OCI-LY3 (cell line): ENCODE data around the gene ARHGAP42.

ENCODE experiments used
- H2AFZ ChIP-seq: fragments of 200-600, 300-600 bp; shearing (Covaris generic); 2 replicates; pipeline ENCODE4 v1.6.0; 2014; ENCODE audit warnings: antibody characterized with exemption, low read depth, low read length
- H3K27ac ChIP-seq: fragments of 200-600, 300-600 bp; sonication (generic); 2 replicates; pipeline ENCODE4 v1.5.1; 2014; ENCODE audit warnings: mild to moderate bottlenecking, low read length, moderate library complexity, mixed read lengths
- H3K27me3 ChIP-seq: fragments of 200-600, 300-600 bp; sonication (generic); 2 replicates; pipeline ENCODE4 v1.6.1; 2014; ENCODE audit warnings: low read depth, low read length, mixed read lengths
- H3K36me3 ChIP-seq: fragments of 200-600, 300-600 bp; sonication (generic); replicated peaks from 2 replicates; pipeline ENCODE3; 2014; ENCODE audit warnings: low read depth, low read length, mixed read lengths
- H3K4me1 ChIP-seq: fragments of 300-600, 200-600 bp; sonication (generic); 2 replicates; pipeline ENCODE4 v1.6.1; 2014; ENCODE audit warnings: low read length, mixed read lengths
- H3K4me2 ChIP-seq: fragments of 200-600, 300-600 bp; sonication (generic); 2 replicates; pipeline ENCODE4 v1.6.1; 2014; ENCODE audit warnings: low read length, mixed read lengths
- H3K4me3 ChIP-seq: fragments of 300-600, 200-600 bp; sonication (generic); 2 replicates; pipeline ENCODE4 v1.5.1; 2014; ENCODE audit warnings: antibody characterized with exemption, mild to moderate bottlenecking, low read length, moderate library complexity
- H3K79me2 ChIP-seq: fragments of 300-600, 200-600 bp; shearing (Covaris generic); 2 replicates; pipeline ENCODE4 v1.6.1; 2014; ENCODE audit warnings: mild to moderate bottlenecking, low read length, mixed read lengths
- H3K9ac ChIP-seq: fragments of 300-600, 200-600 bp; shearing (Covaris generic); 2 replicates; pipeline ENCODE4 v1.6.0; 2014; ENCODE audit warnings: mild to moderate bottlenecking, low read length, moderate library complexity
- H3K9me3 ChIP-seq: fragments of 200-600, 300-600 bp; shearing (Covaris generic); 2 replicates; pipeline ENCODE4 v1.6.1; 2014; ENCODE audit warnings: low read length, mixed read lengths; ENCODE audit not compliant: insufficient read depth
- H4K20me1 ChIP-seq: fragments of 200-600, 300-600 bp; sonication (generic); 2 replicates; pipeline ENCODE4 v1.6.1; 2016; ENCODE audit warnings: low read length, mixed read lengths; ENCODE audit not compliant: insufficient read depth
- CTCF ChIP-seq: fragments of 200-600, 300-600 bp; sonication (generic); IDR thresholded peaks from 2 replicates; pipeline ENCODE4 v1.5.1; 2014; ENCODE audit warnings: antibody characterized with exemption, low read length, low read depth
- EZH2phosphoT487 ChIP-seq: fragments of 200-600 bp; shearing (Covaris generic); IDR thresholded peaks from 2 replicates; pipeline ENCODE4 v1.6.1; 2018; ENCODE audit warnings: antibody characterized with exemption, mixed run types, low read depth

ARHGAP42 gene

DNA sequence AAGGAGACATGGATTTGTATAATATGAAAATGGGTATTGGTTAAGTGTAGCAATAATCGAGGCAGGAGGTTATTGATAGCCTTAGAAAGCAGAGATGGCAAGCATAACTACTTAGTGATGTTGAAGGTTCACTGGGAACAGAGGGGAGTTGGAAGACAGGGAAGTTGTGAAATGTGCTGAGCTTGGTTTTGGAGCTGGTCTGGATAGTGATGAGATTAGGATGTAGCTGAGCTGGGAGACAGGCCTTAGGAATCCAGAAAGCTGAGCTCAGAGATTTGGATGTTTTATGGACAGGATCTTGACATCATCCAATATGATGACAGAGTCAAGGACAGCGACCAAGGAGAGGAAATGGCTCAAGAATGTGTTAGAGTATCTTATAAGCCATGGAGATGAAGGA lies 113.1 kb downstream of the ARHGAP42 start:
- no peaks in the 10 kb centered on the region for H3K27me3 ChIP-seq
- H3K9ac ChIP-seq, result no peak overlapping the region
- peaks cover 3% of the 10 kb centered on the region for H3K36me3 ChIP-seq
- TF ChIP-seq EZH2phosphoT487, result no peak
- no peak for TF ChIP-seq CTCF
- no peaks in the 10 kb centered on the region for H3K4me1 ChIP-seq
- no peaks in the 10 kb centered on the region for H3K79me2 ChIP-seq
- no peak overlapping the region for H3K27ac ChIP-seq
- no peak overlapping the region for H2AFZ ChIP-seq
- H3K4me2 ChIP-seq, result no peak overlapping the region
- no peaks in the 10 kb centered on the region for H3K9me3 ChIP-seq
- H4K20me1 ChIP-seq, result no peaks in the 10 kb centered on the region
- H3K4me3 ChIP-seq, result no peak overlapping the region

GRCh38 chr11:100801225-100801999 lies 114.3 kb downstream of the ARHGAP42 start:
- Histone ChIP-seq H3K9ac (no peak overlapping the region), H3K79me2 (no peaks in the 10 kb centered on the region), H4K20me1 (no peaks in the 10 kb centered on the region), H3K9me3 (no peaks in the 10 kb centered on the region), H3K4me1 (no peaks in the 10 kb centered on the region), H3K27me3 (no peaks in the 10 kb centered on the region), H3K36me3 (no peaks in the 10 kb centered on the region), H3K27ac (no peak overlapping the region), H2AFZ (no peak overlapping the region), H3K4me3 (no peak overlapping the region), H3K4me2 (no peak overlapping the region)
- no peak for TF ChIP-seq CTCF
- TF ChIP-seq EZH2phosphoT487, result no peak

GRCh38 chr11:100805506-100806199 lies 118.6 kb downstream of the ARHGAP42 start:
- Histone ChIP-seq H3K27ac (no peak overlapping the region), H2AFZ (no peak overlapping the region), H3K36me3 (no peaks in the 10 kb centered on the region), H3K79me2 (no peaks in the 10 kb centered on the region), H3K4me3 (no peak overlapping the region), H4K20me1 (no peaks in the 10 kb centered on the region), H3K9ac (no peak overlapping the region), H3K9me3 (no peaks in the 10 kb centered on the region), H3K27me3 (no peaks in the 10 kb centered on the region), H3K4me1 (peaks cover 8% of the 10 kb centered on the region), H3K4me2 (no peak overlapping the region)
- TF ChIP-seq EZH2phosphoT487, result no peak
- no peak for TF ChIP-seq CTCF

GRCh38 chr11:100806296-100806695 lies 119.2 kb downstream of the ARHGAP42 start:
- H3K9me3 ChIP-seq, result no peaks in the 10 kb centered on the region
- no peak overlapping the region for H3K4me2 ChIP-seq
- H3K4me1 ChIP-seq, result peaks cover 8% of the 10 kb centered on the region
- H3K4me3 ChIP-seq, result no peak overlapping the region
- no peaks in the 10 kb centered on the region for H3K79me2 ChIP-seq
- H3K27ac ChIP-seq, result no peak overlapping the region
- no peak overlapping the region for H2AFZ ChIP-seq
- H3K36me3 ChIP-seq, result no peaks in the 10 kb centered on the region
- H3K9ac ChIP-seq, result no peak overlapping the region
- no peak for TF ChIP-seq EZH2phosphoT487
- H4K20me1 ChIP-seq, result no peaks in the 10 kb centered on the region
- H3K27me3 ChIP-seq, result no peaks in the 10 kb centered on the region
